Parathyroid adenoma (tissue), 2 donors: ENCODE measurements around the gene MT1G.
"Not testable (repeated sequence)": the region's sequence is repeated elsewhere in the genome, so short reads cannot be mapped to it uniquely, and the experiment has no call there.

ENCODE experiments used
- H2AFZ ChIP-seq: fragments of 300-600 bp; sonication (generic); one replicate; pipeline ENCODE4 v1.7.0; 2017; ENCODE audit warnings: antibody characterized with exemption, mild to moderate bottlenecking
- H3K27ac ChIP-seq: fragments of 300-600 bp; sonication (generic); one replicate; pipeline ENCODE4 v1.7.0; 2017
- H3K27me3 ChIP-seq: fragments of 300-600 bp; sonication (generic); one replicate; pipeline ENCODE4 v1.7.0; 2017; ENCODE audit warnings: low read length; ENCODE audit not compliant: control insufficient read depth, insufficient read depth
- H3K36me3 ChIP-seq: fragments of 300-600 bp; sonication (generic); one replicate; pipeline ENCODE4 v1.7.0; 2017; ENCODE audit warnings: low read length; ENCODE audit not compliant: control insufficient read depth, insufficient read depth
- H3K4me1 ChIP-seq: fragments of 300-600 bp; sonication (generic); one replicate; pipeline ENCODE4 v1.7.0; 2017; ENCODE audit warnings: control low read depth
- H3K4me2 ChIP-seq: fragments of 300-600 bp; sonication (generic); one replicate; pipeline ENCODE4 v1.7.0; 2017; ENCODE audit warnings: low read length
- H3K4me3 ChIP-seq: fragments of 300-600 bp; sonication (generic); one replicate; pipeline ENCODE4 v1.7.0; 2017; ENCODE audit warnings: low read depth, low read length
- H3K79me2 ChIP-seq: fragments of 300-600 bp; sonication (generic); one replicate; pipeline ENCODE4 v1.7.0; 2017; ENCODE audit warnings: control low read depth
- H3K9ac ChIP-seq: fragments of 300-600 bp; sonication (generic); one replicate; pipeline ENCODE4 v1.7.0; 2017; ENCODE audit warnings: mild to moderate bottlenecking
- H3K9me3 ChIP-seq: fragments of 300-600 bp; sonication (generic); one replicate; pipeline ENCODE4 v1.7.0; 2017; ENCODE audit warnings: low read length; ENCODE audit not compliant: control insufficient read depth
- CTCF ChIP-seq: fragments of 300-600 bp; sonication (generic); IDR thresholded peaks from one replicate; pipeline ENCODE4 v1.7.0; 2017; ENCODE audit warnings: antibody characterized with exemption, mild to moderate bottlenecking
- donor health status: primary hyperparathyroidism.

The MT1G gene

GRCh38 chr16:56670620-56670934 is 2.7 kb upstream of the MT1G start:
- no peaks in the 10 kb centered on the region for H3K79me2 ChIP-seq
- H3K27ac ChIP-seq: no peak overlapping the region
- peaks cover 2% of the 10 kb centered on the region for H3K27me3 ChIP-seq
- TF ChIP-seq CTCF: no peak
- H2AFZ ChIP-seq: no peak overlapping the region
- no peaks in the 10 kb centered on the region for H3K4me1 ChIP-seq
- H3K4me3 ChIP-seq: no peak overlapping the region
- no peaks in the 10 kb centered on the region for H3K36me3 ChIP-seq
- no peak overlapping the region for H3K4me2 ChIP-seq
- H3K9me3 ChIP-seq: no peaks in the 10 kb centered on the region
- no peak overlapping the region for H3K9ac ChIP-seq

GRCh38 chr16:56669840-56670619 is 2.2 kb upstream of the MT1G start:
- Histone ChIP-seq H3K9me3 (no peaks in the 10 kb centered on the region), H3K79me2 (no peaks in the 10 kb centered on the region), H3K9ac (no peak overlapping the region), H3K27me3 (peaks cover 2% of the 10 kb centered on the region), H3K36me3 (no peaks in the 10 kb centered on the region), H2AFZ (no peak overlapping the region), H3K4me2 (no peak overlapping the region), H3K4me3 (no peak overlapping the region), H3K27ac (no peak overlapping the region), H3K4me1 (no peaks in the 10 kb centered on the region)
- TF ChIP-seq CTCF: no peak

GRCh38 chr16:56669005-56669839 is 1.4 kb upstream of the MT1G start, which contains the start of gene MT1H:
TSS of gene MT1H (plus strand) at chr16:56669814. CDS start at chr16:56669885, 71 bp downstream.
- no peak within 1 kb of the TSS for H3K4me3 ChIP-seq
- no peaks in the 10 kb centered on the region for H3K79me2 ChIP-seq
- no peak within 1 kb of the TSS for H3K4me2 ChIP-seq
- H3K9me3 ChIP-seq: no peaks in the 10 kb centered on the region
- no peak for TF ChIP-seq CTCF
- no peak within 1 kb of the TSS for H3K9ac ChIP-seq
- H3K36me3 ChIP-seq: no peaks in the 10 kb centered on the region
- no peak within 1 kb of the TSS for H2AFZ ChIP-seq
- no peak within 1 kb of the TSS for H3K27ac ChIP-seq
- H3K27me3 ChIP-seq: peaks cover 2% of the 10 kb centered on the region
- no peaks in the 10 kb centered on the region for H3K4me1 ChIP-seq

GRCh38 chr16:56665286-56666261 is 2.3 kb downstream of the MT1G start:
- H3K4me3 ChIP-seq, H3K27me3 ChIP-seq, H3K27ac ChIP-seq, H3K4me1 ChIP-seq, H3K9me3 ChIP-seq, H3K36me3 ChIP-seq, H3K4me2 ChIP-seq, H3K9ac ChIP-seq, H2AFZ ChIP-seq, H3K79me2 ChIP-seq: not testable (repeated sequence)
